Erythroblast (primary cell): ENCODE data around the gene MPZL2.

Source experiments
- GATA1 ChIP-seq: IDR thresholded peaks from 2 replicates; pipeline ENCODE4 v1.6.1; 2011; ENCODE audit warnings: low read depth, mild to moderate bottlenecking, control low read depth, low read length, moderate library complexity
- POLR2A ChIP-seq: IDR thresholded peaks from 2 replicates; pipeline ENCODE4 v1.6.1; 2011; ENCODE audit warnings: mild to moderate bottlenecking, low read length

GRCh38 chr11:118258410-118258809 lies 5.7 kb downstream of the MPZL2 start:
- TF ChIP-seq POLR2A (no peak), GATA1 (no peak)
